Measurements from ENCODE around the gene HEMGN.

DNA sequence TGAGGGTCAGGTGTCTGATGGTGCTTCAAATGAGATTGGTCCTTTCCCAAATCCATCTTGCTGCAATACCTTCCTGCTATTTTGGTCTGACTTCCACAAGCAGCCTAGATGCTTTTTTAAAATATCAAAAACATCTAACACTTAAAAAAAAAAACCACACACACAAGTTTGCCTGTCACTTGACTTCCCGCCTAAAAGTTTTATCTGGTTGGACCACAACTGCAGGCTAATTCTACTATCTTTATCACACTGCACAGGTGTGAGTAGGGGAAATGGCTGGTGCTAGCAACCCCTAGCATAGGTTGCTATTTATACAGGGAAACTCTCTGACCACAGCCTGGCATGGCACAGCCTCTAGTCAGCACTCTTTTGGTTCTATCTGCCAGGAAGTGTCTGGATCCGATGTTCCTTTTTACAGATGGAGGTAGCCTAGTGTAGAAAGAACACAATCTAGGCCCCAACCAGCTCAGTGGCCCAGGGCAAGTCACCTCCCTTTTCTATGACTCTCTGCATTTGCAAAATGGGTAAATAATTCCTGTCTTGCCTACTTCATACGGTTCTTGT, at the start of gene HEMGN:
- TF ChIP-seq, protein P1, sequence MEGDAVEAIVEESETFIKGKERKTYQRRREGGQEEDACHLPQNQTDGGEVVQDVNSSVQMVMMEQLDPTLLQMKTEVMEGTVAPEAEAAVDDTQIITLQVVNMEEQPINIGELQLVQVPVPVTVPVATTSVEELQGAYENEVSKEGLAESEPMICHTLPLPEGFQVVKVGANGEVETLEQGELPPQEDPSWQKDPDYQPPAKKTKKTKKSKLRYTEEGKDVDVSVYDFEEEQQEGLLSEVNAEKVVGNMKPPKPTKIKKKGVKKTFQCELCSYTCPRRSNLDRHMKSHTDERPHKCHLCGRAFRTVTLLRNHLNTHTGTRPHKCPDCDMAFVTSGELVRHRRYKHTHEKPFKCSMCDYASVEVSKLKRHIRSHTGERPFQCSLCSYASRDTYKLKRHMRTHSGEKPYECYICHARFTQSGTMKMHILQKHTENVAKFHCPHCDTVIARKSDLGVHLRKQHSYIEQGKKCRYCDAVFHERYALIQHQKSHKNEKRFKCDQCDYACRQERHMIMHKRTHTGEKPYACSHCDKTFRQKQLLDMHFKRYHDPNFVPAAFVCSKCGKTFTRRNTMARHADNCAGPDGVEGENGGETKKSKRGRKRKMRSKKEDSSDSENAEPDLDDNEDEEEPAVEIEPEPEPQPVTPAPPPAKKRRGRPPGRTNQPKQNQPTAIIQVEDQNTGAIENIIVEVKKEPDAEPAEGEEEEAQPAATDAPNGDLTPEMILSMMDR (IDR thresholded peaks at IDR 0.05), result no peak
- TF ChIP-seq POLR2A (IDR thresholded peaks at IDR 0.05), result no peak
